CD8-positive, alpha-beta memory T cell (primary cell): ENCODE data around the gene CAMK1D. TPM values are rescaled to one million over a fixed set of nuclear protein-coding genes. Genes with fewer than 3 reads are reported as not detected.
"Not testable (repeated sequence)": the region's sequence is repeated elsewhere in the genome, so short reads cannot be mapped to it uniquely, and the experiment has no call there.

Source experiments
- CTCF ChIA-PET: fragments of 350-600 bp; sonication (Branson Sonifier 250); formaldehyde crosslinking; loops from one replicate; lab custom pipeline; 2021; ENCODE audit warnings: antibody characterized with exemption; lab: Charles Lee
- POLR2A ChIA-PET: fragments of 350-600 bp; sonication (Branson Sonifier 250); formaldehyde crosslinking; loops from one replicate; lab custom pipeline; 2021; ENCODE audit warnings: antibody characterized with exemption; lab: Charles Lee
- DNase-seq, 5 donors: peaks; one replicate each; pipeline versions ENCODE4 v3.0.0 to v3.0.0-alpha.2; 2020 to 2022; ENCODE audit warnings: mixed read lengths in 1 of 5
- H3K27ac ChIP-seq: one replicate; pipeline ENCODE4 v1.7.0; 2013; ENCODE audit warnings: low read depth, mild to moderate bottlenecking, low read length, moderate library complexity
- H3K27me3 ChIP-seq: 2 replicates; pipeline ENCODE4 v1.7.0; 2013; ENCODE audit warnings: low read length, mild to moderate bottlenecking; ENCODE audit not compliant: insufficient read depth, poor library complexity, severe bottlenecking
- H3K36me3 ChIP-seq: 2 replicates; pipeline ENCODE4 v1.7.0; 2013; ENCODE audit warnings: mild to moderate bottlenecking, low read length, moderate library complexity; ENCODE audit not compliant: insufficient read depth
- H3K4me1 ChIP-seq: 2 replicates; pipeline ENCODE4 v1.7.0; 2013; ENCODE audit warnings: mild to moderate bottlenecking, low read length, moderate library complexity; ENCODE audit not compliant: insufficient read depth
- H3K4me3 ChIP-seq: 2 replicates; pipeline ENCODE4 v1.7.0; 2013; ENCODE audit warnings: mild to moderate bottlenecking, low read length
- H3K9me3 ChIP-seq: 2 replicates; pipeline ENCODE4 v1.7.0; 2013; ENCODE audit warnings: mild to moderate bottlenecking, low read length
- H3K27ac Mint-ChIP-seq, 8 donors: one replicate each; pipeline ENCODE4 v1.8.0; 2020 to 2021; ENCODE audit warnings: mixed read lengths in 8 of 8, mild to moderate bottlenecking in 6 of 8, inconsistent platforms in 3 of 8, moderate library complexity in 3 of 8
- H3K27me3 Mint-ChIP-seq, 2 donors: one replicate each; pipeline ENCODE4 v1.8.0; 2020 to 2021; ENCODE audit warnings: mixed read lengths in 2 of 2, mild to moderate bottlenecking in 1 of 2, moderate library complexity in 1 of 2
- H3K36me3 Mint-ChIP-seq, 3 donors: one replicate each; pipeline ENCODE4 v1.8.0; 2020 to 2021; ENCODE audit warnings: mixed read lengths in 3 of 3, inconsistent platforms in 1 of 3, mild to moderate bottlenecking in 1 of 3
- H3K4me1 Mint-ChIP-seq, 3 donors: one replicate each; pipeline ENCODE4 v1.8.0; 2020 to 2021; ENCODE audit warnings: mixed read lengths in 3 of 3, inconsistent platforms in 1 of 3, mild to moderate bottlenecking in 1 of 3
- H3K4me3 Mint-ChIP-seq, 7 donors: one replicate each; pipeline ENCODE4 v1.8.0; 2020 to 2021; ENCODE audit warnings: mixed read lengths in 7 of 7, mild to moderate bottlenecking in 6 of 7, moderate library complexity in 4 of 7, inconsistent platforms in 2 of 7
- H3K9me3 Mint-ChIP-seq, 5 donors: one replicate each; pipeline ENCODE4 v1.8.0; 2020 to 2022; ENCODE audit warnings: mixed read lengths in 5 of 5, mild to moderate bottlenecking in 3 of 5, moderate library complexity in 2 of 5, inconsistent platforms in 1 of 5
- polyA plus RNA-seq: library from polyadenylated mRNA; unstranded; fragments of 300-500 nt; fragmentation: Illumina TruSeq; gene quantifications from one replicate; pipeline ENCODE4 v1.2.3, GENCODE V29; 2021
- total RNA-seq, 2 experiments: library from RNA; stranded (reverse); gene quantifications; one replicate each; pipeline ENCODE4 v1.2.3, GENCODE V29; 2021

CAMK1D gene
- total and polyA plus RNA-seq, 3 experiments from 2014 or later, result 8.9 to 15.1 (median 10.0) TPM

DNA sequence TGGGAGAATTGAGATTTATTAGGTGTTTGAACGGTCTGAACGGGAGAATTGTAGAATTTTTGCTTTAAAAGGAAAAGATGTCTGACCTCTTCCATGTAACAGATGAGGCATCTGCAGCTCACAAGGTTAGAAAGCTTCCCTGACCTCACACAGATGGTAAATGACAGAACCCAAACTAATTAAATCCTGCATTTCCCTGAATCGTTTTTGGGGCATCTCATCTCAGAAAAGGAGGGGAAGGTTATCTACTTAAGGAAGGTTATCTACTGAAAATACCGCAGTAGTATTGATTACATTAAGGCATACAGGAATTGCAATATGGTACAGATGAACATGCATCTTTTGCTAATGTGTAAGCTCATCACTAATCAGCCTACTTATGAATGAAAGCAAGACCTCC, 373.9 kb downstream of the CAMK1D start:
- Mint-ChIP-seq H3K4me3 (no peak overlapping the region), H3K9me3 (no peaks in the 10 kb centered on the region), H3K27ac (no peak overlapping the region), H3K4me1 (peaks cover 0 to 10% (median 3%) of the 10 kb centered on the region in 3 donors), H3K36me3 (peaks cover 0 to 8% (median 7%) of the 10 kb centered on the region in 3 donors), H3K27me3 (no peaks in the 10 kb centered on the region)
- Histone ChIP-seq H3K27me3 (no peaks in the 10 kb centered on the region), H3K4me3 (no peak overlapping the region), H3K4me1 (no peaks in the 10 kb centered on the region), H3K9me3 (no peaks in the 10 kb centered on the region), H3K27ac (no peak overlapping the region), H3K36me3 (no peaks in the 10 kb centered on the region)
- DNase-seq, result no peak
- ChIA-PET CTCF (no interaction called here), POLR2A (no interaction called here)

DNA sequence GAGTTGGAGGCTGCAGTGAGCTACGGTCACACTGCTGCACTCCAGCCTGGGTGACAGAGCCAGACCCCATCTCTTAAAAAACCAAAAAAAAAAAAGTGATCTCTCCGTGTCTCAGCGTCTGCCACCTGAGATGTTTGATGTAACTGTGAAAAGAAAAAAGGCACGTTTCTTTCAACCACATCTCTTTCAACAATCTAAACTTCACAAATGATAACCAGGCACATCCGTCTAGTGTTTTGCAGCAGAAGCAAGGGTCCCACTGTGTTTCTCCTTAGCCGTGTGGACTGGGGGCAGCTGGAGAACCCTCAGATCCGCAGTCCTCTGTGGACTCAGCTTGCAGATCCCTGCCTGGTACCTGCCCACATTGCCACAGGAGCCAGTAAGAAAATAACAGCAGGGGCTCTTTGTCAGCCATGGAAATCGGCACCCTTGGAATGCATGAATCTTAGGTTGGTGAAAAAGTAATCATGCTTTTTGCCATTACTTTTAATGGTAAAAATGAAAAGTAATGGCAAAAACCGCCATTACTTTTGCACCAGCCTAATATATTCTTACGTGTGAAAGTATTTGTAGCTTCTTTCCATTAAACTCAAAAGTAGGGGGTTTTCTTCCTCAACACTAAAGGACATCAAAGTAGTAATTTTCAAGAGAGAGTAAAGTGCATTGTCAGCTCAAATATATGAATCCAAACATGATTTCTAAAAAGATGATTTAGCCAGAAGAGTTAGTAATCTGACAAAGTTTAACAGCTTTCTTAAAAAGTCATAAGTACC, 375.6 kb downstream of the CAMK1D start:
- H3K27ac Mint-ChIP-seq, result peak overlapping the region in 1 of 8 donors; percentile 47

DNA sequence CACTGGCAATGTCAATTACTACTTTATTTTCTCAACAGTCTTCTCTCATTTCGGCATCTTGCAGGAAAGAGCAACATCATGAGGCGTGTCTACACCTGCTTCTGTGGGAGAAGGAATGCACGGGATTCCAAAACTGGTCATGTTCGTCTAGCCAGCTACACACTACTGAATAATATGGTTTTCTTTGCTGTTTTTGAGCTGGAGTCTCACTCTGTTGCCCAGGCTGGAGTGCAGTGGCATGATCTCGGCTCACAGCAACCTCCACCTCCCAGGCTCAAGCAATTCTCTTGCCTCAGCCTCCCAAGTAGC, 376.2 kb downstream of the CAMK1D start:
- H3K4me1 ChIP-seq, H3K4me1 Mint-ChIP-seq, H3K27ac ChIP-seq, H3K27me3 ChIP-seq, H3K4me3 Mint-ChIP-seq, H3K9me3 Mint-ChIP-seq, H3K4me3 ChIP-seq, H3K27me3 Mint-ChIP-seq, CTCF ChIA-PET, H3K36me3 Mint-ChIP-seq, POLR2A ChIA-PET, H3K27ac Mint-ChIP-seq, DNase-seq, H3K9me3 ChIP-seq, H3K36me3 ChIP-seq: not testable (repeated sequence)

More for the DNA sequence above, 375.6 kb downstream of the CAMK1D start:
- H3K27me3 Mint-ChIP-seq, result no peaks in the 10 kb centered on the region
- Histone ChIP-seq H3K27ac (no peak overlapping the region), H3K9me3 (no peaks in the 10 kb centered on the region), H3K4me1 (no peaks in the 10 kb centered on the region), H3K36me3 (no peaks in the 10 kb centered on the region), H3K27me3 (no peaks in the 10 kb centered on the region), H3K4me3 (no peak overlapping the region)
- H3K36me3 Mint-ChIP-seq, result peaks cover 0 to 8% (median 7%) of the 10 kb centered on the region in 3 donors
- POLR2A ChIA-PET, result no interaction called here
- no peak overlapping the region for H3K4me3 Mint-ChIP-seq
- CTCF ChIA-PET, result no interaction called here
- H3K4me1 Mint-ChIP-seq, result peaks cover 0 to 10% (median 3%) of the 10 kb centered on the region in 3 donors
- peak in 1 of 5 donors; percentile 14 for DNase-seq
- no peaks in the 10 kb centered on the region for H3K9me3 Mint-ChIP-seq

DNA sequence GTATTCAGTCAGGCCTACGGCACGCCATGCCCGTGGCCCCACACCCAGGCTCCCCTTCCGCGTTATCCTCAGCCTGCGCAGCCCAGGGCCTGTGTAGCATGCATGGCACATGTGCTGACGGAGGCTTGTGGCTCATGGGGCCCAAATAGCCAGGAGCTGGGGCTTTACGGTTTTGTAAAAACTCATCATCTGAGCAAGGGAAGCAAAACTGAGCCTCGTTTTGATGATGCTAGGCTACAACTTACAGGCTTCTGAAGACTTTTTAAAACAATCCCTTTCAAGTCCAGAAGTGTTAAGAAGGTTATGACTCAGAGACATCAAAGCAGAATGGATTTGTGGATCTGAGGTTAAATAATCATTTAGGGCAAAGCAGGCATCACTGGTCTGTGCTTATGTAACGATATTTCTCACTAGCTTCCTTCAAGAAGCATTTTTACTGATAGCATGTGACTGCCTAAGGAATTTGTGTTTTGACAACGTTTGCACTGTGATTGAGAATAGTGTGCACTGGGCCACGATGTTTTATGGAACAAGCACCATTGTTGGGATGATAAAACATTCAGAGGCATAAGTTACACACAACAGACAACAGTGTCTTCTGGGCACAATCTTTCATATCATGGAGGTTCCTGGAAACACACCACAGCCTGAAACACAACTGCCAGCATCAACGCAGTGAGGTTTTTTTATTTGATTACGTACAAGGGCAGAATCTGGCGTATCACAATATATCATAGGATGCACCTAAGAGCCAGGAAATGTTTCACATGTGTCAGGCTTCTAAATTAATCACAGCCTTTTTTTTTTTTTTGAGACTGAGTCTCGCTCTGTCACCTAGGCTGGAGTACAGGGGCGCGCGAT, 377.9 kb downstream of the CAMK1D start:
- H3K27me3 Mint-ChIP-seq, result no peaks in the 10 kb centered on the region
- H3K27ac Mint-ChIP-seq, result peak overlapping the region in 2 of 8 donors; percentile 15 to 34
- CTCF ChIA-PET, result interaction anchor here (1.4 kb wide), 1 partner anchor 16 kb away, joined by 3 read pairs; no protein-coding TSS in a partner anchor
- DNase-seq, result no peak
- H3K36me3 ChIP-seq, result no peaks in the 10 kb centered on the region
- POLR2A ChIA-PET, result no interaction called here
- H3K4me3 ChIP-seq, result no peak overlapping the region
- no peak overlapping the region for H3K4me3 Mint-ChIP-seq
- no peaks in the 10 kb centered on the region for H3K9me3 ChIP-seq
- peaks cover 0 to 10% (median 3%) of the 10 kb centered on the region in 3 donors for H3K4me1 Mint-ChIP-seq
- no peaks in the 10 kb centered on the region for H3K27me3 ChIP-seq
- no peaks in the 10 kb centered on the region for H3K9me3 Mint-ChIP-seq
- H3K36me3 Mint-ChIP-seq, result peaks cover 0 to 5% (median 3%) of the 10 kb centered on the region in 3 donors
- no peaks in the 10 kb centered on the region for H3K4me1 ChIP-seq
- no peak overlapping the region for H3K27ac ChIP-seq

DNA sequence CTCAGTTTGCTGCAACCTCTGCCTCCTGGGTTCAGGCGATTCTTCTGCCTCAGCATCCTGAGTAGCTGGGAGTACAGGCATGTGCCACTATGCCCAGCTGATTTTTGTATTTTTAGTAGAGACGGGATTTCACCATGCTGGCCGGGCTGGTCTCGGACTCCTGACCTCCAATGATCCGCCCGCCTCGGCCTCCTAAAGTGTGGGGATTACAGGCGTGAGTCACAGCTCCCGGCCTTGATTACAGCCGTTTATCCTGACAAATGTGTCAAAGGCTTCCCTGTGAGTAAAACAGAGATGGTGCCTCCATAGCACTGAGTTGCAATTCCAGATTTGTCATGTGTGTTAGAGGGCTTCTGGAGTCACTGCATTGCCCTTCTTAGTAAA, 378.5 kb downstream of the CAMK1D start:
- POLR2A ChIA-PET, result no interaction called here
- no peak for DNase-seq
- Mint-ChIP-seq H3K4me3 (no peak overlapping the region), H3K4me1 (peaks cover 0 to 10% (median 0%) of the 10 kb centered on the region in 3 donors), H3K9me3 (no peaks in the 10 kb centered on the region), H3K27ac (no peak overlapping the region), H3K27me3 (no peaks in the 10 kb centered on the region), H3K36me3 (peaks cover 0 to 5% (median 3%) of the 10 kb centered on the region in 3 donors)
- Histone ChIP-seq H3K36me3 (no peaks in the 10 kb centered on the region), H3K4me3 (no peak overlapping the region), H3K27ac (no peak overlapping the region), H3K27me3 (no peaks in the 10 kb centered on the region), H3K9me3 (no peaks in the 10 kb centered on the region), H3K4me1 (no peaks in the 10 kb centered on the region)
- CTCF ChIA-PET, result interaction anchor here (1.4 kb wide), 1 partner anchor 17 kb away, joined by 3 read pairs; no protein-coding TSS in a partner anchor

DNA sequence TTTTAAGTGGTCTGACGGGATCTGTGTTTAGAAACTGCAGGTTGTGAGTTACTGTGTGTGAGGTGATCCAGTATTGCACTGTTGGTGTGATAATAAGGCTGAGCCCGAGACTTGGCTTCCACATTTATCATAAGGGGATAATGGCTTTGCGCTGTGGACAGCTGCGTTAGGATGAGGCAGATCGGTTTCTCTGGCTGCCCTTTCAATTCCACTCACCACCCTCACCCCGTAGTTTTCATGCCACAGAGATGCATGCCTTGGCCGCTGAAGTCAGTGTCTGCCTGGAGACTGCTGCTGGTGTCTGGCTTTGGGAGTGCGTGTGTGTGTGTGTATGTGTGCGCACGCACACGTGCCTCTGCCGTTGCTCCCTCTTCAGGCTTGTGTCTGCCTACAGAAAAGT, 379.1 kb downstream of the CAMK1D start:
- no peaks in the 10 kb centered on the region for H3K27me3 ChIP-seq
- no peaks in the 10 kb centered on the region for H3K4me1 ChIP-seq
- H3K36me3 ChIP-seq, result no peaks in the 10 kb centered on the region
- ChIA-PET POLR2A (no interaction called here), CTCF (interaction anchor here (1.4 kb wide), 1 partner anchor 17 kb away, joined by 3 read pairs; no protein-coding TSS in a partner anchor)
- H3K4me3 ChIP-seq, result no peak overlapping the region
- H3K27ac ChIP-seq, result no peak overlapping the region
- H3K27me3 Mint-ChIP-seq, result no peaks in the 10 kb centered on the region
- H3K9me3 ChIP-seq, result no peaks in the 10 kb centered on the region
- peak overlapping the region in 2 of 8 donors; percentile 26 to 34 for H3K27ac Mint-ChIP-seq
- peaks cover 0 to 10% (median 0%) of the 10 kb centered on the region in 3 donors for H3K4me1 Mint-ChIP-seq
- H3K9me3 Mint-ChIP-seq, result no peaks in the 10 kb centered on the region
- no peak for DNase-seq
- no peak overlapping the region for H3K4me3 Mint-ChIP-seq
- H3K36me3 Mint-ChIP-seq, result peaks cover 0 to 6% (median 5%) of the 10 kb centered on the region in 3 donors

DNA sequence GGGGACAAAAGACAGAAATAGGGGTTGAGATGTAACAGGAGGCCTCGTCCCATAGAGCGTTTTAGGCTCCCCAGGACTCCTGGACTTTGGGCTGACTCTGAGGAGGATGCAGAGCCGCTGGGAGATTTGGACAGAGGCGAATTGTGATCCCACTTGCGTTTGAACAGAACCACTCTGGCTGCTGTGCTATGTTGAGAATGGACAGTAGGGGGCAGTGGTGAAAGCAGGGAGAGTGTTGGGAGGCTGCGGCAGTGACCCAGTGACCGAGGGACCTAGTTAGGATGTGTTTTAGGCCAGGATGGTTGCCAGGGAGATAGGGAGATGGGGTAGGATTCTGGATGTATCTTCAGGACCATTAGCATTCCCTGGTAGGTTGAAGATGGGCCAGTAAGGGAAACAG, 380.5 kb downstream of the CAMK1D start:
- Mint-ChIP-seq H3K27me3 (no peaks in the 10 kb centered on the region), H3K4me1 (peaks cover 0 to 6% (median 0%) of the 10 kb centered on the region in 3 donors), H3K4me3 (no peak overlapping the region), H3K9me3 (no peaks in the 10 kb centered on the region), H3K27ac (no peak overlapping the region), H3K36me3 (peaks cover 0 to 6% (median 5%) of the 10 kb centered on the region in 3 donors)
- no peak overlapping the region for H3K27ac ChIP-seq
- H3K4me1 ChIP-seq, result no peaks in the 10 kb centered on the region
- no peak for DNase-seq
- ChIA-PET POLR2A (no interaction called here), CTCF (no interaction called here)
- H3K36me3 ChIP-seq, result no peaks in the 10 kb centered on the region
- no peaks in the 10 kb centered on the region for H3K27me3 ChIP-seq
- H3K4me3 ChIP-seq, result no peak overlapping the region
- no peaks in the 10 kb centered on the region for H3K9me3 ChIP-seq
